ENCODE data around the gene NUDT1. TPM values are rescaled to one million over a fixed set of nuclear protein-coding genes. Genes with fewer than 3 reads are reported as not detected.
A peak's percentile ranks its signal among the peaks of the same experiment; 100 is the strongest.

NUDT1 gene
- total RNA-seq, 1 donor from 2014 or later, result 60.2 TPM

GRCh38 chr7:2220506-2220905, 21.5 kb upstream of the NUDT1 start:
- no peak for DNase-seq (ENCODE audit: low read depth, low spot score)
- Mint-ChIP-seq H3K4me1 (no peaks in the 10 kb centered on the region), H3K27ac (ENCODE audit: unreplicated experiment) (peak overlapping the region; percentile 43), H3K9me3 (no peaks in the 10 kb centered on the region), H3K4me3 (no peak overlapping the region), H3K27me3 (ENCODE audit: low read depth) (no peaks in the 10 kb centered on the region), H3K36me3 (ENCODE audit: low read depth) (peaks cover 11% of the 10 kb centered on the region)
- no peak for TF ChIP-seq CTCF (conservative IDR thresholded peaks at IDR 0.05)

- Mint-ChIP-seq H3K4me3 (no peak overlapping the region), H3K9me3 (no peaks in the 10 kb centered on the region), H3K4me1 (no peaks in the 10 kb centered on the region), H3K36me3 (ENCODE audit: low read depth) (peaks cover 9% of the 10 kb centered on the region), H3K27me3 (ENCODE audit: low read depth) (no peaks in the 10 kb centered on the region), H3K27ac (ENCODE audit: unreplicated experiment) (peak overlapping the region; percentile 43)
- TF ChIP-seq CTCF (conservative IDR thresholded peaks at IDR 0.05), result no peak
- DNase-seq (ENCODE audit: low read depth, low spot score), result no peak
Observed at GRCh38 chr7:2220954-2221353, 21.1 kb upstream of the NUDT1 start.

DNA sequence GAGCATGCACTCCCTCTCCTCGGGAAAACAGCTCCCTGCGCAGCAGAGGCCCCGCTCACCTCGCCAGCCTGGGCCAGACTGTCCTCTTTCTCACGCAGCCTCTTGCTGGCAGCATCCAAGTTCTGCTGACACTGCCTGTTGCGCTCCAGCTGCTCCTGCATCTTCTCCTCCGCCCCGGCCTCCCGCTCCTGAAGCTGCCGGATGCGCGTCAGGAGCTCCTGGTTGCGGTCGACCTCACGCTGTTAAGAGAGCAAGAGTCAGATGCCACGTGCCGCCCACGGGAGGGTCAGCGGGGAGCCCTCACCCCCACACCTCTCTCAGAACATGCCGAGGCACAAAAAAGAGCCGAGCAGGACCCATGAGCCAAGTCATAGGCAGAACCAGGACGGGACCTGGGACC, 19.5 kb upstream of the NUDT1 start:
- Mint-ChIP-seq H3K27me3 (ENCODE audit: low read depth) (no peaks in the 10 kb centered on the region), H3K27ac (ENCODE audit: unreplicated experiment) (no peak overlapping the region), H3K36me3 (ENCODE audit: low read depth) (peaks cover 8% of the 10 kb centered on the region), H3K9me3 (no peaks in the 10 kb centered on the region), H3K4me1 (no peaks in the 10 kb centered on the region), H3K4me3 (no peak overlapping the region)
- DNase-seq (ENCODE audit: low read depth, low spot score), result no peak
- no peak for TF ChIP-seq CTCF (conservative IDR thresholded peaks at IDR 0.05)

GRCh38 chr7:2223321-2223720, 18.7 kb upstream of the NUDT1 start:
- Mint-ChIP-seq H3K27ac (ENCODE audit: unreplicated experiment) (no peak overlapping the region), H3K9me3 (no peaks in the 10 kb centered on the region), H3K4me1 (no peaks in the 10 kb centered on the region), H3K4me3 (no peak overlapping the region), H3K36me3 (ENCODE audit: low read depth) (peaks cover 8% of the 10 kb centered on the region), H3K27me3 (ENCODE audit: low read depth) (no peaks in the 10 kb centered on the region)
- DNase-seq (ENCODE audit: low read depth, low spot score), result no peak
- no peak for TF ChIP-seq CTCF (conservative IDR thresholded peaks at IDR 0.05)

DNA sequence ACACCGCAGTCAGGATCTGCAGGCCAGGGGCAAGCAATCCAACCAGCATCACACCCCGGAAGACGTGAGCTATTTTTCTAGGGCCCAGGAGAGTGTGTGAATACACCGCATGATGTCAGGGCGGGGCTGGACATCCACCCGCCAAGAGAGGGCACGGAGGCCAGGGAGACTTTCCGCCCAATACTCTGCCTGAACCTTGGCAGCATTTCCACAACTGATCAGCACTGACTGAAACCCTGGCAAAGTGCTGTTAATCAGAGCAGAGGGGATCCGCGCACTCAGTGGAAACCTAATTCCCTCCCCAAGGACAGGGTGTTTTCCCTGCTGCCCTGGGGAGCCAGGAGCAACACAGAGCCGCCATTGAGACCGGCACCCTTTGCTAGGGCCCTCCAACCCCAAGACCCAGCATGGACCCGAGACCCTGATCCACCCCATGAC, 17.5 kb upstream of the NUDT1 start:
- Mint-ChIP-seq H3K4me3 (peak overlapping the region; percentile 50), H3K27me3 (ENCODE audit: low read depth) (no peaks in the 10 kb centered on the region), H3K27ac (ENCODE audit: unreplicated experiment) (no peak overlapping the region), H3K36me3 (ENCODE audit: low read depth) (peaks cover 8% of the 10 kb centered on the region), H3K4me1 (no peaks in the 10 kb centered on the region), H3K9me3 (no peaks in the 10 kb centered on the region)
- DNase-seq (ENCODE audit: low read depth, low spot score), result no peak
- no peak for TF ChIP-seq CTCF (conservative IDR thresholded peaks at IDR 0.05)

DNA sequence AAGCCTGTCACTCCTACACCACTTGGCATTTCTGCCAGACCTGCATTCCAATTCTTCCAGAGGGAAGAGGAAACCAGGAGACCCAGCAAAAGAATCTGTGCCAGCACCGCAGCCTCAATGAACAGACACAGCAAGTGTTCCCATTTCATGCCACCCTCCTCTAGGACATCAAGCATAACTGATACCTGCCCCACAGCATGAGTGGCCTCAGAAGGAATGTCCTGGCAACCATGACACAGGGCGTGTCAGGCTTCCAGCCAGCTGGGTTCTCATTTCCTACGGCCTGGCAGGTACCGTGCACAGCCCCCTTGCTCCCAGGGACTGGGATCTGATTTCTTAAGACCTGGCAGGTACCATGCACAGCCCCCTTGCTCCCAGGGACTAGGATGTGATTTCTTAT, 17.1 kb upstream of the NUDT1 start:
- no peaks in the 10 kb centered on the region for H3K4me1 Mint-ChIP-seq
- H3K27ac Mint-ChIP-seq (ENCODE audit: unreplicated experiment), result no peak overlapping the region
- H3K9me3 Mint-ChIP-seq, result no peaks in the 10 kb centered on the region
- no peaks in the 10 kb centered on the region for H3K27me3 Mint-ChIP-seq (ENCODE audit: low read depth)
- no peak overlapping the region for H3K4me3 Mint-ChIP-seq
- H3K36me3 Mint-ChIP-seq (ENCODE audit: low read depth), result peaks cover 10% of the 10 kb centered on the region
- no peak for DNase-seq (ENCODE audit: low read depth, low spot score)
- no peak for TF ChIP-seq CTCF (conservative IDR thresholded peaks at IDR 0.05)
